Left hindlimb (tissue), 1 donor: Measurements from ENCODE around the gene EXOC1L.
"Not testable (repeated sequence)": the region's sequence is repeated elsewhere in the genome, so short reads cannot be mapped to it uniquely, and the experiment has no call there.

Experiments used
- DNase-seq: peaks from one replicate; pipeline ENCODE4 v3.0.0-alpha.2; 2018

Gene EXOC1L

DNA sequence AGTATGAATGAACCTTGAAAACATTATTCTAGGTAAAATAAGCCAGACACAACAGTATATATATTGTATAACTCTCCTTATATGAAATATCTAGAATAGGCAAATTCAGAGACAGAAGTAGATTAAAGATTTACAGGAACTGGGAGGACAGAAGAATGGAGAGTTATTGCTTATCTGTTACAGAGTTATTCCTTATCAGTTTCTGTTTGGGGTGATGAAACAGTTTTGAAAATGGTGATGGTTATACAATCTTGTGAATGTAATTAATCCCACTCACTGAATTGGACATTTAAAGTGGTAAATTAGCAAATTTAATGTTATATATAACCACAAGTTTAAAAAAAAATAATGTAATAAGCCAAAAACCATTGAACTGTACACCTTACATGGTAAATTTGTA, 19.4 kb downstream of the EXOC1L start:
- no peak for DNase-seq

DNA sequence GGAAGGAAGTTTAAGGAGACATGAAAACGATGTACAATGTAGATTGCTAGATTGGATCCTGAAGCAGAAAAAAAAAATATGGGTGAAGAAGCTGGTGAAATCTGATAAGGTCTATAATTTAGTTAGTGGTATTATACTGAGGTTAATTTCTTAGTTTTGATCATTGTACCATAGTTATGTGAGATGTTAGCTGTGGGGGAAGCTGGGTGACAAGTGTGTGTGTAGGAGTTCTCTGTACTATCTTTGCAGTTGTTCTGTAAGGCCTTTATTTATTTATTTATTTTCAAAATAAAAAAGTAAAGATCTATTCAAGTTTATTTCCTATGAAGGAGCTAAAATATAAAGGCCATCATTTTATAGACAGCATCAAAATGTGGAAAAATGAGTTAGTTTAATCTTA, 21.4 kb downstream of the EXOC1L start:
- no peak for DNase-seq

DNA sequence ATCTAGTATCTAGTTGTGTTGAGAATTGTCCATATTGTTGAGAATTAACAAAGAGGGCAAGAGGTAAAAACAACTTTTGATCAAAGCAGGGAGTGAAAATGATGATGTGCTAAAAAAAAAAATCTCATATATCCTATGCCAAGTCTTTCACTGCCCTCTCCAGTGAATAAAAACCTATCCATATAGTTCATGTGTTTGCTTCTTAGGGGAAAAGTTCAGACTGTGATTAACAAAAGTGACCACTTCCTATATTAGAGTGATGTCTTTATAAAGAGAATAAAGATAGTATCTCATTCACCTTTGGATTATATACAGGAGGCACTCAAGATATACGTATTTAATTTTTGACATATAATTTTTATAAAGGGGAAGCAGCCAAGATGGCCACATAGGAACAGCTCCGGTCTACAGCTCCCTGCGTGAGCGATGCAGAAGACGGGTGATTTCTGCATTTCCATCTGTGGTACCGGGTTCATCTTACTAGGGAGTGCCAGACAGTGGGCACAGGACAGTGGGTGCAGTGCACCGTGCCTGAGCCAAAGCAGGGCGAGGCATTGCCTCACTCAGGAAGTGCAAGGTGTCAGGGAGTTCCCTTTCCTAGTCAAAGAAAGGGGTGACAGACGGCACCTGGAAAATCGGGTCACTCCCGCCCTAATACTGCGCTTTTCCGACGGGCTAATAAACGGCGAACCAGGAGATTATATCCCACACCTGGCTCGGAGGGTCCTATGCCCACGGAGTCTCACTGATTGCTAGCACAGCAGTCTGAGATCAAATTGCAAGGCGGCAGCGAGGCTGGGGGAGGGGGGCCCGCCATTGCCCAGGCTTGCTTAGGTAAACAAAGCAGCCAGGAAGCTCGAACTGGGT, 22.0 kb downstream of the EXOC1L start:
- not testable (repeated sequence) for DNase-seq

DNA sequence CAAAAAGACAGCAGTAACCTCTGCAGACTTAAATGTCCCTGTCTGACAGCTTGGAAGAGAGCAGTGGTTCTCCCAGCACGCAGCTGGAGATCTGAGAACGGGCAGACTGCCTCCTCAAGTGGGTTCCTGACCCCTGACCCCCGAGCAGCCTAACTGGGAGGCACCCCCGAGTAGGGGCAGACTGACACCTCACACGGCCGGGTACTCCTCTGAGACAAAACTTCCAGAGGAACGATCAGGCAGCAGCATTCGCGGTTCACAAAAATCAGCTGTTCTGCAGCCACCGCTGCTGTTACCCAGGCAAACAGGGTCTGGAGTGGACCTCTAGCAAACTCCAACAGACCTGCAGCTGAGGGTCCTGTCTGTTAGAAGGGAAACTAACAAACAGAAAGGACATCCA, 22.7 kb downstream of the EXOC1L start:
- not testable (repeated sequence) for DNase-seq

DNA sequence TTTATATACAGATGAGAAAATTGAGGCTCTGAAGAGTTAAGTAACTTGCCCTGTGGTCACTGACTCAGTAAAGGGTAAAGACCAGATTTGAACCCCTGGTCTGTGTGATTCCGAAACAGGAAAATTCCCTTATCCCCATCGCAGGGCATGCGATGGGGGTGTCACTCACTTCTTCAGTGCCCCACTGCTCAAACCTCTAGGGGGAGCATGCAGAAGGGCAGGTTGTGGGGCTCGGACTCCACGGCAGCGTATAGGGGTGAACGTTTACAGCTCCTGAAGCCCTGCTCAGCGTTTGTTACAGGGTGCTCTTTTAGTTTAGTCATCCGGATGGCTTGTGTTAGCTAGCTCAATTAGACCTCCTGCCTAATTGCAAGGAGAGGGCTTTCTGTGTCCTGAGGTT, 30.1 kb downstream of the EXOC1L start:
- DNase-seq, result no peak

DNA sequence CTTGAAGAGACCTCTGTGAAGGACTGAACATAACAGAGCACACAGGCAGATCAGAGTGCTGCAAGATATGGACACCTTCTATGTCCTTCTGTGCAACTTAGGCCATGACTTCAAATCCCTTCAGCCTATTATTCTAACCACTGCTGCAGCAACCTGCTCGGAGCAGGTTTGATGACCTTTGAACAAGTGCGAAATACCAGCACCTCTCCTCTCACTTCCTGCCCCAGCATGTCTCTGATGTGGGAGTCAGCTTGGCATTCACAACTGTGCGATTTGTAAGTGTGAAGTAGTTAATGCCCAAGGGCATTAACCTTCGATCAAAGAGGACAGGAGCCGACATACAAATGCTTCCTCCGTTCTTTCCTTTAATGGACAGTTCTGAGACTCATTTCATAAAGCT, 32.3 kb downstream of the EXOC1L start:
- no peak for DNase-seq

DNA sequence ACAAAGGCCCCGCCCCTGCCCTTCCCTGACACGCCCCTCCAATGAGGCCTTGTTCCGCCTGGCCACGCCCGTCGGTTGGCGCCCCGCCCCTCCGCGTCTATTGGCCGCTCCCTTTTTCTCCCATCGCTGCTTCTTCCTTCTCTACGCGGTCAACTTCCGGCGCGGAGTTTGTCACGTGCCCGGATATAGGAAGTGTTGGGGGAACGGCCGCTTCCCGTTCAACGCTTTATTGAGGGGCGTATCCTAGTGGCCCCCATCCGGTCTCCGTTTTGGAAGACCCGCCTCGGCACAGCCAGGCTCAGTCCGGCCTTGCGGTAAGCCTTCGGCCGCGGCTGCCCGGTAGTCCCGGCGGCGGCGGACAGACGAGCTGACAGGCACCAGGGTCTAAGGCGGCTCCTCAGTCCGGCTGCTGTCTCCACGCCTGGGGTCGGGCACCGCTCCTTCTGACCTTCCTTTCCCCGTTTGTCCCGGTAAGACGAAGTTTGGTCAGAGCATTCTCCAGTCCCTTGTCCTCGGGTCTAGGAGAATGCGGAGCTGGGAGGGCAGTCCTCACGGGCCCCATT, 34.0 kb downstream of the EXOC1L start, which contains the start of gene EXOC1:
TSS of gene EXOC1 (plus strand) at position 165 of the 563 bp plus-strand sequence. CDS start 4,676 bp downstream, outside the sequence.
- DNase-seq, result peak; percentile 98

DNA sequence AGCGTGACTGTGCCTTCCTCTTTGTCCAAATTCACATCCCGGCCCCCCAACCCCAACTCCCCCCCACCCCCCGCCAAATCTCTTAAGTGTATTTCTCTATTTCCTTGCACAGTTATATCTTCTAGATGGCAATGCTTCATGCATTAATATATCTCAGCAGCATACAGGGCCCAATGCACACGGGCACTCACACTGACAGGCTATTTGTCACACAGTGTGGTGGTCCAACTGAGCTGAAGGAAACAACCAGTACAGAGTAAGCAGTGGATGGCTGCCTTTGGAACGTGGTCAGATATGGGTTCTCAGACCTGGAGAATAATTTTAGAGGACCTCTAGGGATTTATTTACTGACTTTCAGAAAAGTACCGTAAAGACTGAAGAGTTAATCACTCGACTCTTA, 34.5 kb downstream of the EXOC1L start:
- peak; percentile 26 for DNase-seq

DNA sequence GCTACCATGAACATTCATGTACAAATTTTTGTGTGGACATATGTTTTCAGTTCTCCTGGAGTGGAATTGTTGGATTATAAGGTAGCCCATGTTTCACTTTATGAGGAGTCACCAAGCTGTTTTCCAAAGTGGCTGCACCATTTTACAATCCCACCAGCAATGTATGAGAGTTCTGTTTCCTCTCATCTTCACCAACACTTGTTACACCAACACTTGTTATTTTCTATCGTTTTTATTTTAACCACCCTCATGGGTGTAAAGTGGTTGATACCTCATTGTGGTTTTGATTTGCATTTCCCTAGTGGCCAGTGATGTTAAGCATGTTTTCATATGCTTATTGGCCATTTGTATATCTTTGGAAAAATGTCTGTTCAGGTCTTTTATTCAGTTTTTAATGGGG, 38.0 kb downstream of the EXOC1L start:
- no peak for DNase-seq

DNA sequence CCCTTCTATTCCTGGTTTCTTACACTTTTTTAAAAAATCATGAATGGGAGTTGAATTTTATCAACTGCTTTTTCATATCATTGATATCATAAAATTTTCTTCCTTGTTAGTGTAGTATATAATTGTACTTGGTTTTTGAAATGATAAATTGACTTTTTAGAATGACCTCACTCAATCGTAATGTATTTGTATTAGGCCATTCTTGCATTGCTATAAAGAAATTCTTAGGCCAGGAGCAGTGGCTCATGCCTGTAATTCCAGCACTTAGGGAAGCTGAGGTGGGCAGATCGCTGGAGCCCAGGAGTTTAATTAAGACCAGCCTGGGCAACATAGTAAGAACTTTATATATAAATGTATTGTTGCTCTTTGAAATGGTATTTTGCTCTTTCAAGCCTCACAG, 40.1 kb downstream of the EXOC1L start:
- DNase-seq, result no peak

DNA sequence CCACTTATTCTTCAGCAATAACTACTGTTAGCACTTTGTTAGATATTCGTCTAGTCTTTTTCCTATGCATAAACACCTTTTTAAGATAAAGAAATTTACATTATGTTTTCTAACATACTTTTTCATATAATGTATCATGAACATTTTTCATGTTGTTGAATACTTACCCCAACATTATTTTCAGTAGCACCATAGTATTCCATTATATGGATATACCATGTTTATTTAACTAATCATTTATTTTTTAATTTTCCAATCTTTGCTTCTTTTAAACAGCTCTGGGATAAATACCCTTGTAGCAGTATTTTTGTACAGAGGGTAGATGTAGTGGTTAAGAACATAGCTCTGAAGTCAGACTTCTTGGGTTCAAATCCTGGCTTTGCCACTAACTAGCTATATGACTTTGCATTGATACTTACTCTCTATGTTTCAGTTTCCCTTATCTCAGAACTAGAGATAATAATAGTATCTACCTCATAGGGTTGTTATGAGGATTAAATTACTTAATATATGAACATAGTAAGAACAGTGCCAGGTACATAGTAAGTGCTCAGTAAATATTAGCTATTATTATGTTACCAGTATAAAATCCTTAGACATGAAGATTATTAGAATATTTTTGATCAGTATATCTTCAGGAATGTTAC, 45.1 kb downstream of the EXOC1L start:
- DNase-seq, result no peak

DNA sequence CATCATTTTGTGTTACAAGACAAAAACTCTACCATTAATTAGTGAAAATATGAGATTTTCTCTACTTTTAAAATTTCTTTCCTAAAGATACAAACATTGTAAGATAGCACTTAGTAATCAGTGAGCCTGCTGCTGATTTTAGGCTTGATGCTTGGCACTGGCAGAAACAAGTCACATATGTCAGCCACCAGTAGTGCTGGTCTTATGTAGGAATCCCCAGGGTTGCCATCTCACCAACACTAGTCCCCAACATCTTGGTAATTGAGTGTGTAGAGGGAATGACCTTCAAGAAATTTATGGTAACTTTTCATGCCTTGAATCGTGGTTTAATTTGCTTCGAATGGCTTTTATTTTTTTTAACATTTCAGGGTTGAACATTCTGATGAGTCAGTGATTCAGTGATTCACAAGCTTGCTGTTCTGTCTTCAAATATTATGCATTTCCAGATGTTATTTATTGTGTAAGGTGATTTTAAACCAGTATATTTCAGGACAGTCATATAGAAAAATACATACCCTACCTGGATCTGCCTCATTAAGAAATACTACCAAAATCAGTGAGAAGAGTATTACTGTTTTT, 45.7 kb downstream of the EXOC1L start:
- DNase-seq, result no peak

DNA sequence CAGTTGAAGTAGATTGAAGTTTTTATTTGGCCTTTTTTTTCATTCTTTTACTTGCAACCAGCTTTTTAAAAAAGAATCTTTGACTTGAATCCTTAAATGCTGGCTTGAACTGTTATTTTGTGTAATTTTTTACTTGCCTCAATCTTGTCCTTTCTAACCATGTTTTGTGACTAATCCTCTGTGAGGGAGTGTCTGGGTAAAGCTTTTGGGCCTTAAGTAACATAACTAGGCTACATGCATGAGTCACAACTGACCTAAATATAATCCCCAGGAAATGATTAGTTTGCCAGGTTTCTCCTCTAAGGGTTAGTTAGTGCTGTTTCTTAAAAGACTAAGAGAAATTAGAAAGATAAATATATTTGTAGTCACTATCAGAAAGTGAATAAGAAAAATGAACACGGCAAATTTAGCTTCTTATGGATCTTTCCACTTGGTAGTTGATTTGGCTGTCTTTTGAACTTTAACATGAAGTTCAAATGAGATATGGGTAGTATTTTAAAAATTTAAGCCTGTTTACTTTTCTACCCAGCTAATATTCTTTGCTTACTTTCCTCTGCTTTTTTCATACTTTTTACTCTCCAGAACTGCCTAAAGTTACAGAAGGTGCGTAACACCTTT, 46.8 kb downstream of the EXOC1L start:
- DNase-seq, result no peak

DNA sequence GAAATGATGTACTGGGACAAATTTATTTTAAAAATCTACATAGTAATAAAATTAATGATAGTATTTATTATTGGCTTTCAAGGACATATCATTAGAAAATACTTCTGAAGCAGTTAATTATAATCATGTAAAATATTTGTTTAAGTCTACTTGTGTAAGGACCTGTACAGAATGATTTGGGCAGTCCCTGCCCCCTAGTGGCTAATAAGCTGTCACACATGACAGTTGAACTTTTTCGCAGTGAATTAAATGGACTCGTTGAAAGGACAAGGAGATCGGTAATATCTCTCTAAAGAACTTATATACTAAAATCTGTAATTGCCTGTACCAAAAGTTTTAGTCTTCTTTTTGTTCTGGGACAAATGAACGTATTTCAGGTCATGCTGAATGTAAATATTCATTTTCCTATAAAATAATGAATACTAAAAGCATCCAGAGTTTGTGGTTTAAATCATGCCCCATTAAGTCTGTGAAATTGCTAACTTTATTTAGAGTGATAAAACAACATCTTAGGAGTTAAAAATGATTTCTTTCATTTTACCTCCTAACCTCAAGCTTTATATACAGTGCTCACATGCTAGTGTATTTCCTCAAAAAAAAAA, 47.5 kb downstream of the EXOC1L start:
- DNase-seq, result no peak

DNA sequence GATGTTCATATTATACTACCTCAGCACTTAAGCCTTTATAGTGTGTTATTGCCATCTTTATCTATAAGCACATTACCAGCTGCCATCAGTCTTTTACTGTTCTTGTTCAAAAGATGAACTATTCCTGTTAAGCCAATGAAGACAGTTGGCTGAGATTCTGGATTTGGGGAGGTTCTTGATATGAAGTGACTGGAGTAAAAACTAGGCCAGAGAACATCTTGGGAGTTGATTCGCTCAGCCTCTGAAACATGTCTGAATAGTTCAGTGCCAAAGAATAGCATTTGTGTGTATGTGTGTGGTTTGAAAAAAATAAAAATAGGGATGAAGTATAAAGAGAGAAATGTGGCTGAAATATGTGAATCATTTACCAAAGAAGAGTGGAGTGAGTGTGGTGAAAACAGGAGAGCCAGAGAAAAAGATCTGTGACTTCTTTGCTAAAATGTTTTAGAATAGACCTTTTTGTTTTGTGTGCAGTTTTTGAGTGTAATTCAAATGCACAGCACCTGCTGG, 49.0 kb downstream of the EXOC1L start:
- no peak for DNase-seq

DNA sequence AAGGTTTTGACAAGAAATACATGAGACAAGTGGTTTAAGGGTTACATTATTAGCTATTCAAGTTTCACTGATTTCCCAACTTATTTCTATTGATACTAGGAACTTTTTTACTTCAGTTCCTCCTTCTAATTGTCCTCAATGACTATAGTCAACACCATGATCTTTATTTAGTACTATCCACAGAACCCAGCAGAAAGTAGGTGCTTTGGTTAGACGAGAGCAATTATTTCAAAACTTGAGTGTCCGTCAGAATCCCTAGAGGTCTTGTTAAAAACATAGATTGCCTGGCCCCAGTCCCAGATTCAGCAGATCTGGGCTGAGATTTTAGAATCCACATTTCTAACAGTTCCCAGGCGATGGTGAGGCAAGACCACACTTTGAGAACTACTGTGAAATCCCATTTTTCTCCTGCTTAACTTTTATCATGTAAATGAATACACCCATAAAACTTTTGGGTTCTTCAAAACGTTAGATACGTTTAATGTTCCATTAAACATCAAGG, 51.8 kb downstream of the EXOC1L start:
- no peak for DNase-seq

DNA sequence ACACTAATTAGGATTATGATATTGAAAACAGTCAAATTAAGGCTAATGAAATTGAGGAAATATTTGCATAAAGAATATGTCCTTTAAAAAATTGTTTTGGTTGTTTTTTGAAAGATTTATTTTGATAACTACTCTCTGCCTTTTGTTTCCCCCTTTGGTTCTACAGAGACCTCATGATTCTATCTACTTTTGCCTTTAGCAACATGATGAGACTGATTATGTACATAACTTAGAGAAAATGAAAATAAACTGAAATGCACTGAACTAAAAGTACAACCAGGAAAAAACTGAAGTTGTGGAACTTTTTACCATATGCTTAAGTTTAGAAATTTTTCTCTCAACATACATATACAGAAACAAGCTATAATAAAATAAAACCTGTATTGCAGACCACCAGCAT, 55.2 kb downstream of the EXOC1L start:
- DNase-seq, result no peak

DNA sequence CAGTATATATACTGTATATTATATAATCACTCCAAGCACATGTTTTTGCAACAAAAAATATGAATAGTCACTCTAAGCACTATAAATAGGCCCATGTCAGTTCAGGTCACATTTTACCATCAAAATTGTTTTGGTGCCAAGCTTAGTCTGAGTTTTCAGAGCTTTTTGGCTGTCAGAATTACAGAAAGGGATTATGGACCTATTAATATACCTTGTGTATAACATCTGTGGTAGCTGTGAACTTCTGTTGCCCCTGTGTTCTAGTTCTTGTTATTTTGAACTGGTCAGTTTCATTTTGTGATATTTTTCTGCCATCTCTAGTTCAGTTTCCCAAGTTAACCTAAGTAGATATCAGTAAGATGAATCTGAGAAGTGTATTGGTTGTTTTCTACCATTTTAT, 56.8 kb downstream of the EXOC1L start:
- DNase-seq, result no peak

DNA sequence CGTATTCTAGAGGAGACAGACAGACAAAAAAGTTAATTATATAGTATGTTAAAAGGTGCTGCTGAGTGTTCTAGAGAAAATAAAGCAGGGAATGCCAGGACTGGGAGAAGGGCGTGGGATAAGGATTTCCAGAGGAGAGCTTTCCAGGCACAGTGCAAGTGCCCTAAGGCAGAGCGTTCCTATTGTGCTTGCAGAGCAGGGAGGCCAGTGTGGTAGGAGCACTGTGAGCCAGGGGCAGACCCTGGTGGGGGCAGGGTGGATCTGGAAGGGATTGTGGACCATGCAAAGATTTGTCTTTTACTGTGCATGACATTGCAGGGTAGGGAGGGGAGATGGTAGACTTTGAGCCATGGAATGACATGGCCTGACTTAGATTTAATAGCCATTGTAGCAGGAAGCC, 59.6 kb downstream of the EXOC1L start:
- no peak for DNase-seq

DNA sequence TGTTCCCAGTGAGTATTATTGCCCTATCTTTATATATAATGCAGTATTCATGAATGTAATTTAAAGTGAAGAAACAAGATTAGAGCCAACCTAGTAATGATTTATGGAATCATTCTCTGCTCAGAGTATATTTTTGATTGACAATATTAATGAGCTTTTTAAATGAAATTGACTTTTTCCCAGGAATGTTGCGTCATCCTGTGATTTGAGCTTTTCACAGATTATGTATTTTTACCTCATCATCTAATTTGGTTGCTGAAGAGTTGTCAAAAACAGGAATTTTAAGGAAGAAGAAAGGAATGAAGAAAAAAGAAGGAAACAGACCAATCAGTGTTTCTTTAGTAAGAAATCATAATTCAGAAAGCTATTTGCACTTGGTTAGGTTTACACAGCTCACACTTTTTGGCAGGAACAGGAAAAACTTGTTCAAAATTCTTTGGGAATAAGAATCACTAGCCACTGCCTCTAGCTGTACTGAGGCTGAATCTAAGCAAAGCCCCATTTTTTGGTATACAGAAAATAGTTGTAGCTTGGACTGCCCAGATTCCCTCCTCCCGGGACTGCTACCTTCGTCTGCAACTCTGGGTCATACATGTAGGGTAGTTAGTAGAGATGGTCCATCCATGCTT, 61.2 kb downstream of the EXOC1L start:
- no peak for DNase-seq

DNA sequence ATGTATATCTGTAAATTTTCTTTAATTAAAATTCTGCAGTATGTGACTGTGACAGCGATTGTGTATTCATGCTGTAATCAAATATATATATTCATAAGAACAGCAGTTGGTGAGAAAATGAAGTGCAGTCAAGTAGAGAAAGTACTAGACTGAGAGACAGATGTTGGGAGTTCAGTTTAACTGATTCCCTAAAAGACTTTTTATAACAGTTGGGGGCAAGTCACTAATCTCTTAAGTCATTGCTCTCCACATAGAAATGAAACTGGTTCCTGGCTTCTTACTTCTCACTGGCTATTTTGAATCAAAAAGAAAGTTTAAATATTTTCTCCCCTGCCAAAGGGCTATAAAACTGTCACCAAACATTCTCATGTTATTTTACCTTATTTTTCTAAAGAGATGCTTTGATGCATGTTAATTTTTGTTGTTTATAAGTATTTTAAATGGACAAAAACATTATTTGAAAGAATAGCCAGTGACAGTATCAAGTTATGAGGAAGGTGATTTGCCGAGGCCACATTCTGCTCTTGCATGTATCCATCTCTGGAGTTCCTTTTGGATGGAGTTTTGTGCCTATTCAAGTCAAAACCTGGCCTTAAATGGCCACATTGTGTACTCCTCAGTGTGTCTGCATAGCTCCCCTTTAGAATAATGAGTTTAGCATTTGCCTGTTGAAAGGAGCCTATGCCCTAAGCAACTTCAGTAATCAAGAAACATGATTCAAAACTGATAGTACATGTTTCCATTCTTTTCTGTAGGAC, 64.7 kb downstream of the EXOC1L start:
- no peak for DNase-seq
